Caco-2 (cell line): Measurements from ENCODE around the gene NEUROG3. TPM values are rescaled to one million over a fixed set of nuclear protein-coding genes. Genes with fewer than 3 reads are reported as not detected.

Experiments used
- BruUV-seq: library from RNA; stranded (reverse); fragments of 400-500 nt; replicated peaks from 2 replicates; lab custom pipeline; 2021; lab: Mats Ljungman, UMichigan
- CTCF ChIA-PET: fragments of 300-600 bp; sonication (Branson Sonifier 250); formaldehyde crosslinking; loops from one replicate; lab custom pipeline; 2022; ENCODE audit warnings: antibody characterized with exemption; lab: Charles Lee
- POLR2A ChIA-PET: fragments of 300-600 bp; sonication (Branson Sonifier 250); formaldehyde crosslinking; loops from one replicate; lab custom pipeline; 2022; ENCODE audit warnings: antibody characterized with exemption; lab: Charles Lee
- DNase-seq, 2 experiments: peaks; one replicate each; pipeline versions ENCODE4 v3.0.0 to v3.0.0-alpha.2; 2020 to 2022
- H3K27me3 ChIP-seq: replicated peaks from 2 replicates; pipeline ENCODE4 v1.6.0; 2011; ENCODE audit warnings: low read length; ENCODE audit not compliant: control insufficient read depth, insufficient read depth
- H3K36me3 ChIP-seq: 2 replicates; pipeline ENCODE4 v1.5.1; 2011; ENCODE audit warnings: low read length; ENCODE audit not compliant: control insufficient read depth, insufficient read depth
- H3K4me1 ChIP-seq: fragments of 250-450 bp; sonication (Bioruptor Pico); 2 replicates; pipeline ENCODE4 v1.5.1; 2020; ENCODE audit warnings: mild to moderate bottlenecking
- H3K4me3 ChIP-seq: 2 replicates; pipeline ENCODE4 v1.5.1; 2011; ENCODE audit warnings: low read depth, mild to moderate bottlenecking, control low read depth, low read length
- H3K9me3 ChIP-seq: fragments of 250-450 bp; sonication (Bioruptor Pico); 2 replicates; pipeline ENCODE4 v1.5.1; 2020; ENCODE audit warnings: mild to moderate bottlenecking, moderate library complexity
- H3K27ac Mint-ChIP-seq: one replicate; pipeline ENCODE4 v1.8.0; 2022; ENCODE audit warnings: mixed read lengths; ENCODE audit not compliant: unreplicated experiment
- H3K27me3 Mint-ChIP-seq: one replicate; pipeline ENCODE4 v1.8.0; 2022; ENCODE audit warnings: mixed read lengths; ENCODE audit not compliant: insufficient read depth, unreplicated experiment
- H3K36me3 Mint-ChIP-seq: one replicate; pipeline ENCODE4 v1.8.0; 2022; ENCODE audit warnings: mild to moderate bottlenecking, mixed read lengths; ENCODE audit not compliant: insufficient read depth, unreplicated experiment
- H3K4me1 Mint-ChIP-seq: one replicate; pipeline ENCODE4 v1.8.0; 2022; ENCODE audit warnings: low read depth, mixed read lengths; ENCODE audit not compliant: unreplicated experiment
- H3K4me3 Mint-ChIP-seq: one replicate; pipeline ENCODE4 v1.8.0; 2022; ENCODE audit warnings: mild to moderate bottlenecking, moderate library complexity, mixed read lengths; ENCODE audit not compliant: unreplicated experiment
- H3K9me3 Mint-ChIP-seq: one replicate; pipeline ENCODE4 v1.8.0; 2022; ENCODE audit warnings: mixed read lengths; ENCODE audit not compliant: unreplicated experiment
- CTCF ChIP-seq, 2 experiments: fragments of 200-600 bp in 1 of 2; IDR thresholded peaks; 1 replicate in 1 of 2; 2 replicates in 1 of 2; pipeline versions ENCODE4 v1.5.1 to v1.8.0; 2011 to 2022; ENCODE audit warnings: antibody characterized with exemption in 1 of 2, control low read depth in 1 of 2, inconsistent platforms in 1 of 2, low read depth in 1 of 2, low read length in 1 of 2, mild to moderate bottlenecking in 1 of 2, moderate library complexity in 1 of 2; ENCODE audit not compliant: insufficient read depth in 1 of 2, severe bottlenecking in 1 of 2, unreplicated experiment in 1 of 2
- intact Hi-C: fragments of 100-400 bp; cut with micrococcal nuclease; formaldehyde crosslinking; loops from one replicate; pipeline ENCODE4 v1.10.0; 2022; ENCODE audit not compliant: unreplicated experiment
- total RNA-seq: library from RNA; stranded (reverse); gene quantifications from 2 replicates; pipeline ENCODE4 v1.2.3, GENCODE V29; 2022

The NEUROG3 gene
- total RNA-seq, 1 experiment from 2014 or later = not detected

- Histone ChIP-seq H3K27me3 (no peaks in the 10 kb centered on the region), H3K4me1 (no peaks in the 10 kb centered on the region), H3K36me3 (no peaks in the 10 kb centered on the region), H3K4me3 (no peak overlapping the region), H3K9me3 (peaks cover 3% of the 10 kb centered on the region; the same call in 1 of the 2 replicates)
- no peaks in the 10 kb centered on the region for H3K36me3 Mint-ChIP-seq
- no peak overlapping the region for H3K27ac Mint-ChIP-seq
- intact Hi-C loops = no loop called here
- no peaks in the 10 kb centered on the region for H3K4me1 Mint-ChIP-seq
- CTCF ChIA-PET = no interaction called here
- peaks cover 11% of the 10 kb centered on the region for H3K27me3 Mint-ChIP-seq
- H3K9me3 Mint-ChIP-seq = peaks cover 11% of the 10 kb centered on the region
- POLR2A ChIA-PET = no interaction called here
- no peak overlapping the region for H3K4me3 Mint-ChIP-seq
- no peak for TF ChIP-seq CTCF (IDR thresholded peaks at IDR 0.05; ENCODE audit: insufficient read depth in 1 of 2, low read depth in 1 of 2, low read length in 1 of 2, severe bottlenecking in 1 of 2, unreplicated experiment in 1 of 2)
- BruUV-seq = no TSS peak
- no peak for DNase-seq
Observed at GRCh38 chr10:69533658-69534057, 39.6 kb downstream of the NEUROG3 start.

DNA sequence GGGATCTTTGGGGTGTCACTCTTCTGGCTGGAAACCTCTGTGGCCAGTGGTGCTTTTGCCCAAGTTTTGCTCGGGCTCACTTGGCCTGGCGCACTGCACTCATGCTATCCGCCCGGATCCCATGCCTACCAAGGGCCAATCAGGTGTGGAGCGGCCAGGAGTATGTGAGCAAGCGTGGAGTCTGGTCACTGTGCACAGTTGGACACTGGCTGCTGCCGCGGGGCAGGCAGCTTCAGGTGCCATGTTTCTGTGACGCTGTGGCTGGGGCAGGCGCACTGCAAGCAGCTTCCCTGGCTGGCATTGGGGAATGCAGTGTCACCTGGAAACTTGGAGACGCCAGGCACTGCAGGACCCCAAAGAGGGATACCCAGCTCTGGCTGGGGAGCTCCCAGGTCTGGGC is 45.3 kb downstream of the NEUROG3 start:
- no peaks in the 10 kb centered on the region for H3K9me3 Mint-ChIP-seq
- ChIA-PET CTCF (interaction anchor here (1.6 kb wide), 1 partner anchor 13 kb away, joined by 4 read pairs; no protein-coding TSS in a partner anchor), POLR2A (no interaction called here)
- H3K27me3 ChIP-seq = no peaks in the 10 kb centered on the region; the same call in 1 of the 2 replicates
- intact Hi-C loops = no loop called here
- TF ChIP-seq CTCF (IDR thresholded peaks at IDR 0.05; ENCODE audit: insufficient read depth in 1 of 2, low read depth in 1 of 2, low read length in 1 of 2, severe bottlenecking in 1 of 2, unreplicated experiment in 1 of 2) = no peak
- no peak overlapping the region for H3K27ac Mint-ChIP-seq
- BruUV-seq = no TSS peak
- no peak overlapping the region for H3K4me3 Mint-ChIP-seq
- H3K9me3 ChIP-seq = peaks cover 5% of the 10 kb centered on the region; the same call in 1 of the 2 replicates
- DNase-seq = no peak
- H3K36me3 ChIP-seq = no peaks in the 10 kb centered on the region
- no peaks in the 10 kb centered on the region for H3K4me1 Mint-ChIP-seq
- no peaks in the 10 kb centered on the region for H3K36me3 Mint-ChIP-seq
- no peaks in the 10 kb centered on the region for H3K4me1 ChIP-seq
- H3K27me3 Mint-ChIP-seq = peaks cover 17% of the 10 kb centered on the region
- H3K4me3 ChIP-seq = no peak overlapping the region

Other genes starting within 250 kb of the NEUROG3 start
- gene TACR2, start 156.5 kb downstream of the NEUROG3 start, total RNA-seq = 0.57 and 0.60 TPM in 2 replicates
- 86.5 and 89.0 TPM in 2 replicates for gene TSPAN15, start 122.0 kb downstream of the NEUROG3 start, total RNA-seq
- 24.9 and 30.2 TPM in 2 replicates for gene FAM241B, start 56.8 kb upstream of the NEUROG3 start, total RNA-seq
- not detected in 2 replicates for gene COL13A1, start 228.5 kb upstream of the NEUROG3 start, total RNA-seq